Nephron (organoid): Measurements from ENCODE around the gene UBE3B.

Experiments
- H3K27ac Mint-ChIP-seq, 3 experiments: 2 replicates each; pipeline ENCODE4 v1.8.0; 2020; ENCODE audit warnings: mixed read lengths in 3 of 3, mild to moderate bottlenecking in 2 of 3, moderate library complexity in 1 of 3
- H3K27me3 Mint-ChIP-seq: 2 replicates; pipeline ENCODE4 v1.8.0; 2021; ENCODE audit warnings: low read depth, mild to moderate bottlenecking, moderate library complexity, mixed read lengths
- H3K36me3 Mint-ChIP-seq: 2 replicates; pipeline ENCODE4 v1.8.0; 2020; ENCODE audit warnings: low read depth, mixed read lengths
- H3K4me1 Mint-ChIP-seq: 2 replicates; pipeline ENCODE4 v1.8.0; 2020; ENCODE audit warnings: mixed read lengths
- H3K4me3 Mint-ChIP-seq, 3 experiments: 2 replicates each; pipeline ENCODE4 v1.8.0; 2020; ENCODE audit warnings: mild to moderate bottlenecking in 3 of 3, mixed read lengths in 3 of 3, moderate library complexity in 2 of 3
- H3K9me3 Mint-ChIP-seq: 2 replicates; pipeline ENCODE4 v1.8.0; 2020; ENCODE audit warnings: mixed read lengths
- TF ChIP-seq, protein P1 (sequence below), 3 experiments: fragments of 200-600 bp; sonication (generic); IDR thresholded peaks; one replicate each; pipeline ENCODE4 v1.5.0; 2021; ENCODE audit warnings: antibody characterized with exemption in 3 of 3; ENCODE audit not compliant: unreplicated experiment in 3 of 3

UBE3B gene

DNA sequence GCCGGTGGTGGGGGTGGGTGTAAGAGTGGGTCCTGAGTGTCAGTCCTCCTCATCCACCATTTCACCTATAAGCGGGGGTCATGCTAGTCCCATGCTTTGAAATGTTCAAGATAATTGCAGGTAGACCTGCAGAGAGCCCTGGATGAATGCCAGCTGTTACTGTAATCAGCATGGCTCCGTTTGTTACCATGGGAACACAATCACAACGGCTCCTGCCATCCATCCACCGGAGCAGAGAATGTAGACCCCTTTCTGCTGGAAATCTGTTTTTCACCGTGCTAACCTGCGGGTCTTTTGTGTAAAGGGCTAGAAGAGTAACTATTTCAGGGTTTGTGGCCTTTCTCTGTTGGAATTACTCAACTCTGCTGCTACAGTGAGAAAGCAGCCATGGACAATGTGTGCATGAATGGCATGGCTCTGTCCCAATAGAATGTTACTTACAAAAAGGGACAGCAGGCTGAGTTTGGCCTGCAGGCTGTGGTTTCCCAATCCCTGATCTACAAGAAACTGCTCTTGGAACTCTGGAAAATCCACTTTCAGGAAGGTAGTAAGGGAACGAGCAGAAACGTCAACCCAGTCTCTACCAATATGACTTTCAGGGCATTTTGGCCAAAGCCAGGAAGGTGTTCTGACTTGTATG is 36.5 kb upstream of the UBE3B start:
- H3K27me3 Mint-ChIP-seq, result no peaks in the 10 kb centered on the region
- no peaks in the 10 kb centered on the region for H3K4me1 Mint-ChIP-seq
- no peaks in the 10 kb centered on the region for H3K9me3 Mint-ChIP-seq
- peaks cover 18% of the 10 kb centered on the region for H3K36me3 Mint-ChIP-seq
- TF ChIP-seq, protein P1, sequence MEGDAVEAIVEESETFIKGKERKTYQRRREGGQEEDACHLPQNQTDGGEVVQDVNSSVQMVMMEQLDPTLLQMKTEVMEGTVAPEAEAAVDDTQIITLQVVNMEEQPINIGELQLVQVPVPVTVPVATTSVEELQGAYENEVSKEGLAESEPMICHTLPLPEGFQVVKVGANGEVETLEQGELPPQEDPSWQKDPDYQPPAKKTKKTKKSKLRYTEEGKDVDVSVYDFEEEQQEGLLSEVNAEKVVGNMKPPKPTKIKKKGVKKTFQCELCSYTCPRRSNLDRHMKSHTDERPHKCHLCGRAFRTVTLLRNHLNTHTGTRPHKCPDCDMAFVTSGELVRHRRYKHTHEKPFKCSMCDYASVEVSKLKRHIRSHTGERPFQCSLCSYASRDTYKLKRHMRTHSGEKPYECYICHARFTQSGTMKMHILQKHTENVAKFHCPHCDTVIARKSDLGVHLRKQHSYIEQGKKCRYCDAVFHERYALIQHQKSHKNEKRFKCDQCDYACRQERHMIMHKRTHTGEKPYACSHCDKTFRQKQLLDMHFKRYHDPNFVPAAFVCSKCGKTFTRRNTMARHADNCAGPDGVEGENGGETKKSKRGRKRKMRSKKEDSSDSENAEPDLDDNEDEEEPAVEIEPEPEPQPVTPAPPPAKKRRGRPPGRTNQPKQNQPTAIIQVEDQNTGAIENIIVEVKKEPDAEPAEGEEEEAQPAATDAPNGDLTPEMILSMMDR (IDR thresholded peaks at IDR 0.05; ENCODE audit: unreplicated experiment in 3 of 3), result no peak
- H3K4me3 Mint-ChIP-seq, result no peak overlapping the region
- no peak overlapping the region for H3K27ac Mint-ChIP-seq

DNA sequence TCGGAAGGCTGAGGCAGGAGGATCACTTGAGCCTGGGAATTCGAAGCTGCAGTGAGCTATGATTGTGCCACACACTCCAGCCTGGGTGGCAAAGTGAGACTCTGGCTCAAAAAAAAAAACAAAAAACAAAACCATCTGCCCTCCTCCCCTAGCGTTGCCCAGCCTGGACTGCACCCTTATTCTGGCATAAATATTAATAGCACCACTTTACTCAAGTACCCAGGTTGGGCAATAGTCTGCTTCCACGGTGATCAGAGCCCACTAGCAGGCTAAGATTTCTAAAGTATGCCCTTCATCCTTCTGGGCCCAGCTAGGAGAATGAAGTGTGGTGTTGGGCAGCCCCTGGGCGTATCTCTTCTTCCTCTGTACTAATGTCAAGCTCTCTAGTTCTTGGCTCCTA is 33.6 kb upstream of the UBE3B start:
- Mint-ChIP-seq H3K4me3 (no peak overlapping the region), H3K9me3 (no peaks in the 10 kb centered on the region), H3K36me3 (peaks cover 21% of the 10 kb centered on the region), H3K27ac (no peak overlapping the region), H3K27me3 (no peaks in the 10 kb centered on the region), H3K4me1 (no peaks in the 10 kb centered on the region)
- TF ChIP-seq, protein P1 (IDR thresholded peaks at IDR 0.05; ENCODE audit: unreplicated experiment in 3 of 3), result no peak

DNA sequence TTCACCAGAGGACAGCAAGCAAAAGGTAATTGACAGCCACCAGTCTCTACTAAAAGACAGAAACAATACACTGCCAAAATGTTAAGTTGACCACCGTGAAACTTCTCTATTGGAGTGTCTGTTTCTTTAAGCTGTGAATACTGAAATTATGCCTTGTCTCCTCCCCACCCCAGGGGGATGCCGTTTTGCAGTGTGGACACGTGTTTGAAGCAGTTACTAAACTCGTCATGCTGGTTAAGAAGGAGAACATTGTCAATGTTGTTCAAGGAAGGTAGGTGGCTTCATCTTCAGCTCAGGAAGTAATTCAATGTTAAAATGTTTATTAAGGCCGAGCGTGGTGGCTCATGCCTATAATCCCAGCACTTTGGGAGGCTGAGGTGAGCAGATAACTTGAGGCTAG is 33.2 kb upstream of the UBE3B start:
- H3K9me3 Mint-ChIP-seq, result no peaks in the 10 kb centered on the region
- H3K4me1 Mint-ChIP-seq, result no peaks in the 10 kb centered on the region
- H3K4me3 Mint-ChIP-seq, result no peak overlapping the region

DNA sequence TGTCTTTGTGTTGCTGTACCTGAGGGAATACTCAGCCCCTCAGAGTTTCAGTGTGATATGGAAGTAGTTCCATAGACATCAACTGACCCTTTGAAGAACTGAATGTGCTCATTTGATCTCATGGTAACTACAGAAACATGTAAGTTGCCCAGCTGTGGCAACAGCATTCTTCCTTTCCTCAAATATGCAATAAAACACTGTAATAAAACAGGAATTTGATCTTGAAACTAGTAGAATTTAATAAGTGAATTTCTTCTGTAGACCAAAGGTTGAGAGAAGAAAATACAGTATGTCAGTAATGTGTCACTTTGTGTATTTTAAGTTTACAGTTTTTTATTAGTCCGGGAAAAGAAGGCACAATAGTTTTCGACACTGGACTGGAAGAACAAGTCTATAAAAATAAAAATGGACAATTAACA is 32.2 kb upstream of the UBE3B start:
- Mint-ChIP-seq H3K4me1 (no peaks in the 10 kb centered on the region), H3K4me3 (no peak overlapping the region), H3K9me3 (no peaks in the 10 kb centered on the region), H3K27me3 (no peaks in the 10 kb centered on the region), H3K36me3 (peaks cover 32% of the 10 kb centered on the region), H3K27ac (peak overlapping the region in 1 of 3 experiments; percentile 63)
- TF ChIP-seq, protein P1 (IDR thresholded peaks at IDR 0.05; ENCODE audit: unreplicated experiment in 3 of 3), result no peak

More for the DNA sequence above, 33.2 kb upstream of the UBE3B start:
- Mint-ChIP-seq H3K27me3 (no peaks in the 10 kb centered on the region), H3K27ac (no peak overlapping the region), H3K36me3 (peaks cover 26% of the 10 kb centered on the region)
- TF ChIP-seq, protein P1 (IDR thresholded peaks at IDR 0.05; ENCODE audit: unreplicated experiment in 3 of 3), result no peak

DNA sequence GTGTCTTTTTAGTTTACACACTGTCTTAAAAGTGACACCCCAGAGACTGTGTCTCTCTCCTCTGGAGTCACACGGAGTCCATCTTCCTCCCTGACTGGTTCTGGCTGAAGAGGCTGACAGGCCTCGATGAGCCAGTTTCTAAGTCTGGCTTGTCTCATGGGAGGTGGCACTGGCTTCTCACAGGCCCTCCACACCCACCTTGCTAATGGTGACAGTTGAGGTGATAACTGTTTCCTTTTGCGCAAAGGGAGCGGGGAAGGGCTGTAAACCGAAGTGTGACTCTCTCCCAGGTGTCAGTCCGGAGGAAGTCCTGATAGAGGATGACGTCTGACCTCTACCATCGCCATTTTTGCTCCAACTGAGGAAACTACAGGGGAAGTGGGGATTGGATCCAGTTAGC is 30.6 kb upstream of the UBE3B start:
- Mint-ChIP-seq H3K9me3 (no peaks in the 10 kb centered on the region), H3K4me3 (no peak overlapping the region), H3K4me1 (peaks cover under 1% of the 10 kb centered on the region), H3K36me3 (peaks cover 41% of the 10 kb centered on the region), H3K27me3 (no peaks in the 10 kb centered on the region), H3K27ac (no peak overlapping the region)
- TF ChIP-seq, protein P1 (IDR thresholded peaks at IDR 0.05; ENCODE audit: unreplicated experiment in 3 of 3), result no peak

DNA sequence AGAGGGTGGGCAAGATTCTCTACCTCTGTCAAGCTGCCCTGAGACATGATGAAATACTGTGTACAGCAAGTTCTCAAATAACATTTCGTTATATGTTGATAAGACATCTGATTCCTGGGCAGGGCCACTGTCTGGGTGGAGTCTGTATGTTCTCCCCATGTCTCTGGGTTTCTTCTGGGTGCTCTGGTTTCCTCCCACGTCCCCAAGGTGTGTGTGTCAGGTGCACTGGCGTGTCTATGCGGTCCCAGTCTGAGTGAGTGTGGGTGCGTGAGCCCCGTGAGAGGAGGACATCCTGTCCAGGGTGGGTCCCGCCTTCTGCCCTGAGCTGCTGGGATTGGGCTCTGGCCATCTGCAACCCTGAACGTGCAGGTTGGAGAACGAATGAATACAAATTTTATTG is 30.0 kb upstream of the UBE3B start:
- Mint-ChIP-seq H3K4me1 (peaks cover 7% of the 10 kb centered on the region), H3K9me3 (no peaks in the 10 kb centered on the region), H3K36me3 (peaks cover 47% of the 10 kb centered on the region), H3K27ac (no peak overlapping the region), H3K4me3 (no peak overlapping the region), H3K27me3 (no peaks in the 10 kb centered on the region)
- TF ChIP-seq, protein P1 (IDR thresholded peaks at IDR 0.05; ENCODE audit: unreplicated experiment in 3 of 3), result no peak
